ENCODE measurements around the gene ADAM22.

GRCh38 chr7:88115816-88116215 is 181.8 kb downstream of the ADAM22 start:
- TF ChIP-seq, protein P1, sequence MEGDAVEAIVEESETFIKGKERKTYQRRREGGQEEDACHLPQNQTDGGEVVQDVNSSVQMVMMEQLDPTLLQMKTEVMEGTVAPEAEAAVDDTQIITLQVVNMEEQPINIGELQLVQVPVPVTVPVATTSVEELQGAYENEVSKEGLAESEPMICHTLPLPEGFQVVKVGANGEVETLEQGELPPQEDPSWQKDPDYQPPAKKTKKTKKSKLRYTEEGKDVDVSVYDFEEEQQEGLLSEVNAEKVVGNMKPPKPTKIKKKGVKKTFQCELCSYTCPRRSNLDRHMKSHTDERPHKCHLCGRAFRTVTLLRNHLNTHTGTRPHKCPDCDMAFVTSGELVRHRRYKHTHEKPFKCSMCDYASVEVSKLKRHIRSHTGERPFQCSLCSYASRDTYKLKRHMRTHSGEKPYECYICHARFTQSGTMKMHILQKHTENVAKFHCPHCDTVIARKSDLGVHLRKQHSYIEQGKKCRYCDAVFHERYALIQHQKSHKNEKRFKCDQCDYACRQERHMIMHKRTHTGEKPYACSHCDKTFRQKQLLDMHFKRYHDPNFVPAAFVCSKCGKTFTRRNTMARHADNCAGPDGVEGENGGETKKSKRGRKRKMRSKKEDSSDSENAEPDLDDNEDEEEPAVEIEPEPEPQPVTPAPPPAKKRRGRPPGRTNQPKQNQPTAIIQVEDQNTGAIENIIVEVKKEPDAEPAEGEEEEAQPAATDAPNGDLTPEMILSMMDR (IDR thresholded peaks at IDR 0.05; ENCODE audit: borderline replicate concordance, extremely low read depth, low read length, poor library complexity, severe bottlenecking) = no peak
- TF ChIP-seq EZH2 (IDR thresholded peaks at IDR 0.05; ENCODE audit: borderline replicate concordance, low read depth, low read length, severe bottlenecking) = no peak
